ENCODE measurements around the gene FRS3.
"Not testable (repeated sequence)": the region's sequence is repeated elsewhere in the genome, so short reads cannot be mapped to it uniquely, and the experiment has no call there.

The FRS3 gene

GRCh38 chr6:41769376-41769775 lies 10.3 kb downstream of the FRS3 start:
- no peak for DNase-seq (ENCODE audit: low read depth)

GRCh38 chr6:41768545-41769308 lies 11.0 kb downstream of the FRS3 start:
- no peak for DNase-seq (ENCODE audit: low read depth)

- DNase-seq (ENCODE audit: low read depth) = no peak
These were observed 12.4 kb downstream of the FRS3 start for GRCh38 chr6:41767112-41767833.

- not testable (repeated sequence) for DNase-seq (ENCODE audit: low read depth)
These were observed 13.5 kb downstream of the FRS3 start for GRCh38 chr6:41766043-41766664.

- DNase-seq (ENCODE audit: low read depth) = no peak
These were observed 16.2 kb downstream of the FRS3 start for GRCh38 chr6:41763470-41763869.

- no peak for DNase-seq (ENCODE audit: low read depth)
These were observed 19.7 kb downstream of the FRS3 start for GRCh38 chr6:41759905-41760579.

GRCh38 chr6:41759106-41759904 lies 20.4 kb downstream of the FRS3 start:
- no peak for DNase-seq (ENCODE audit: low read depth)

- no peak for DNase-seq (ENCODE audit: low read depth)
These were observed 21.1 kb downstream of the FRS3 start for GRCh38 chr6:41758641-41759035.

- DNase-seq (ENCODE audit: low read depth) = no peak
These were observed 21.6 kb downstream of the FRS3 start for GRCh38 chr6:41757931-41758640.

- DNase-seq (ENCODE audit: low read depth) = no peak
These were observed 22.4 kb downstream of the FRS3 start for GRCh38 chr6:41757271-41757670.

GRCh38 chr6:41756354-41756753 lies 23.3 kb downstream of the FRS3 start:
- DNase-seq (ENCODE audit: low read depth) = no peak

GRCh38 chr6:41755895-41756294 lies 23.8 kb downstream of the FRS3 start:
- no peak for DNase-seq (ENCODE audit: low read depth)

GRCh38 chr6:41750374-41750773 lies 29.3 kb downstream of the FRS3 start:
- no peak for DNase-seq (ENCODE audit: low read depth)

- no peak for DNase-seq (ENCODE audit: low read depth)
These were observed 31.2 kb downstream of the FRS3 start for GRCh38 chr6:41748542-41748941.

GRCh38 chr6:41748102-41748477 lies 31.6 kb downstream of the FRS3 start:
- no peak for DNase-seq (ENCODE audit: low read depth)

- no peak for DNase-seq (ENCODE audit: low read depth)
These were observed 32.2 kb downstream of the FRS3 start, which contains the start of gene PGC for GRCh38 chr6:41747256-41748101. PGC (minus strand) TSS chr6:41747397; CDS start chr6:41747334, 63 bp downstream.

GRCh38 chr6:41746107-41746506 lies 33.6 kb downstream of the FRS3 start:
- no peak for DNase-seq (ENCODE audit: low read depth)

GRCh38 chr6:41744236-41744787 lies 35.4 kb downstream of the FRS3 start:
- no peak for DNase-seq (ENCODE audit: low read depth)

- DNase-seq (ENCODE audit: low read depth) = no peak
These were observed 36.1 kb downstream of the FRS3 start for GRCh38 chr6:41743406-41744235.
